ENCODE data around the gene SSBP4.

DNA sequence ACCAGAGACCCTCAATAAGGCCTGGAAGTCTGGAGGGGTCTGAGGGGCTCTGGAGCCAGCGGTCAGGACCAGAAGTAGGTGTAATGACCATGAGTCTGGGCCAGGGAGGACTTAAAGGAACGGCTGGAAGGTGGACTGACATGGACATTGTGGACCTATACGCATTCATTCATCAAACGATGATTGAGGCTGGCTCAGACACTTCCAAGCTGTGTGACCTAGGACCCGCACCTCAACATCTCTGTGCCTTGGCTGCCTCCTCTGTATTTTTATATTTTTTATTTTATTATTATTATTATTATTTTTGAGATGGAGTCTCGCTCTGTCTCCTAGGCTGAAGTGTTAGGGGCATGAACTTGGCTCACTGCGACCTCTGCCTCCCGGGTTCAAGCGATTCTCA, 12.4 kb upstream of the SSBP4 start:
- TF ChIP-seq, protein P1, sequence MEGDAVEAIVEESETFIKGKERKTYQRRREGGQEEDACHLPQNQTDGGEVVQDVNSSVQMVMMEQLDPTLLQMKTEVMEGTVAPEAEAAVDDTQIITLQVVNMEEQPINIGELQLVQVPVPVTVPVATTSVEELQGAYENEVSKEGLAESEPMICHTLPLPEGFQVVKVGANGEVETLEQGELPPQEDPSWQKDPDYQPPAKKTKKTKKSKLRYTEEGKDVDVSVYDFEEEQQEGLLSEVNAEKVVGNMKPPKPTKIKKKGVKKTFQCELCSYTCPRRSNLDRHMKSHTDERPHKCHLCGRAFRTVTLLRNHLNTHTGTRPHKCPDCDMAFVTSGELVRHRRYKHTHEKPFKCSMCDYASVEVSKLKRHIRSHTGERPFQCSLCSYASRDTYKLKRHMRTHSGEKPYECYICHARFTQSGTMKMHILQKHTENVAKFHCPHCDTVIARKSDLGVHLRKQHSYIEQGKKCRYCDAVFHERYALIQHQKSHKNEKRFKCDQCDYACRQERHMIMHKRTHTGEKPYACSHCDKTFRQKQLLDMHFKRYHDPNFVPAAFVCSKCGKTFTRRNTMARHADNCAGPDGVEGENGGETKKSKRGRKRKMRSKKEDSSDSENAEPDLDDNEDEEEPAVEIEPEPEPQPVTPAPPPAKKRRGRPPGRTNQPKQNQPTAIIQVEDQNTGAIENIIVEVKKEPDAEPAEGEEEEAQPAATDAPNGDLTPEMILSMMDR (IDR thresholded peaks at IDR 0.05; ENCODE audit: borderline replicate concordance, extremely low read depth, low read length, poor library complexity, severe bottlenecking): no peak
- TF ChIP-seq EZH2 (IDR thresholded peaks at IDR 0.05; ENCODE audit: borderline replicate concordance, low read depth, low read length, severe bottlenecking): no peak
